Ammon's horn (tissue), 1 donor: Measurements from ENCODE around the gene UBR1.
"Not testable (repeated sequence)": the region's sequence is repeated elsewhere in the genome, so short reads cannot be mapped to it uniquely, and the experiment has no call there.

Source experiments
- DNase-seq: peaks from one replicate; pipeline ENCODE4 v3.0.0-alpha.2; 2016; ENCODE audit warnings: low spot score

UBR1 gene

DNA sequence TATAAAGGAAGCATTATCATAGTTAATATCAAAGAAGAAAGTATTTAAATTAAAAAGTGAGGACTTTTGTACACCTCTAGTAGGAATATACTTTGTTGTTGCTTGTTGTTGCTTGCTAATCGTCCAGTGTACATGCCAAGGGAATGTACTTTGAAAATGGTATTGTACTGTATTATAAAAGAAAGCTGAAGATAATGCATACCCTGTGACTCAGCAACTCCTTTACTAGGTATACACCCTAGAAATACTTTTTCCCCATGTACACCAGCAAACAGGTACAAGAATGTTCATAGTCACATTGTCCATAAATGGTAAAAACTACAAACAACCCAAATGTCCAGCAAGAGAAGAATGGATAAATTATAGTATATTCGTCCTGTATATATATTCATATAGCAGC lies 197.3 kb downstream of the UBR1 start:
- DNase-seq, result no peak

GRCh38 chr15:42903388-42904324 lies 202.2 kb downstream of the UBR1 start:
- DNase-seq, result no peak

DNA sequence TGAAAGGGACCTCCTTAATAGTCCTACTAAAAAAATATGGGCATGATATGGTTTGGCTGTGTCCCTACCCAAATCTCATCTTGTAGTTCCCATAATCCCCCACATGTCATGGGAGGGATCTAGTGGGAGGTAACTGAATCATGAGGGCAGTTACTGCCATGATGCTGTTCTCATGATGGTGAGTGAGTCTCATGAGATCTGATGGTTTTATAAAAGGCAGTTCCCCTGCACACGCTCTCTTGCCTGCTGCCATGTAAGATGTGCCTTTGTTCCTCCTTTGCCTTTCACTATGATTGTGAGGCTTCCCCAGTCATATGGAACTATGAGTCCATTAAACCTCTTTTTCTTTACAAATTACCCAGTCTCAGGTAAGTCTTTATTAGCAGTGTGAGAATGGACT lies 211.9 kb downstream of the UBR1 start:
- DNase-seq, result not testable (repeated sequence)
